Measurements from ENCODE around the gene NOCT.

The NOCT gene

GRCh38 chr4:139083607-139083955 is 68.0 kb downstream of the NOCT start (continued):
- TF ChIP-seq ZNF449 (tag by site-specific recombination; IDR thresholded peaks at IDR 0.05): no peak
- TF ChIP-seq ZNF777 (tag by site-specific recombination; IDR thresholded peaks at IDR 0.05; ENCODE audit: borderline replicate concordance): no peak
- peak; percentile 75 for TF ChIP-seq ZNF335 (tag by site-specific recombination; conservative IDR thresholded peaks at IDR 0.05)

GRCh38 chr4:139083956-139084803 is 68.6 kb downstream of the NOCT start:
- Histone ChIP-seq H3K4me3 (ENCODE audit: low read depth, low read length) (peak overlapping the region; percentile 85), H3K9me3 (ENCODE audit: control insufficient read depth, insufficient read depth, low read depth, low read length) (no peaks in the 10 kb centered on the region), H3K4me1 (ENCODE audit: control insufficient read depth, insufficient read depth, low read length) (no peaks in the 10 kb centered on the region; the same call in 1 of the 2 replicates), H3K27ac (ENCODE audit: extremely low read depth, low read depth, low read length) (peak overlapping the region; percentile 91), H3K36me3 (ENCODE audit: control insufficient read depth in 2 of 2, insufficient read depth in 1 of 2, low read length in 2 of 2) (no peaks in the 10 kb centered on the region)
- ChIA-PET POLR2A (interaction anchor here (0.7 kb wide), 1 partner anchor 93 kb away, joined by 3 read pairs; the partner anchor contains the start of gene ELF2), CTCF (interaction anchor here (0.7 kb wide), 1 partner anchor 151 kb away, joined by 4 read pairs; no protein-coding TSS in a partner anchor)
- TF ChIP-seq GLI4 (tag by site-specific recombination; IDR thresholded peaks at IDR 0.05) (0 out of 2 replicates have a peak, but pooled peaks have one; percentile 69), SP2 (tag by site-specific recombination; IDR thresholded peaks at IDR 0.05) (peak; percentile 72), ZNF544 (tag by site-specific recombination; IDR thresholded peaks at IDR 0.05) (no peak), KLF16 (tag by site-specific recombination; IDR thresholded peaks at IDR 0.05) (peak; percentile 60), ZNF10 (tag by site-specific recombination; IDR thresholded peaks at IDR 0.05) (0 out of 2 replicates have a peak, but pooled peaks have one; percentile 7), ZNF830 (tag by site-specific recombination; IDR thresholded peaks at IDR 0.05; ENCODE audit: low read depth) (no peak), MZF1 (tag by site-specific recombination; IDR thresholded peaks at IDR 0.05; ENCODE audit: borderline replicate concordance) (peak; percentile 18; the same call in 1 of the 2 replicates), ZBTB17 (tag by site-specific recombination; IDR thresholded peaks at IDR 0.05) (peak; percentile 83), ZFP3 (tag by site-specific recombination; IDR thresholded peaks at IDR 0.05; ENCODE audit: low read depth) (no peak), ZNF157 (tag by site-specific recombination; IDR thresholded peaks at IDR 0.05) (no peak), SP3 (tag by site-specific recombination; IDR thresholded peaks at IDR 0.05) (no peak), ZSCAN23 (tag by site-specific recombination; IDR thresholded peaks at IDR 0.05) (no peak), GLI2 (tag by site-specific recombination; IDR thresholded peaks at IDR 0.05; ENCODE audit: borderline replicate concordance, low read depth) (no peak), KLF10 (tag by site-specific recombination; IDR thresholded peaks at IDR 0.05) (peak; percentile 44; the same call in 1 of the 2 replicates), ZNF24 (tag by site-specific recombination; IDR thresholded peaks at IDR 0.05) (peak; percentile 52; the same call in 1 of the 2 replicates), SETDB1 (IDR thresholded peaks at IDR 0.05; ENCODE audit: insufficient read length, low read length) (no peak), ZNF776 (tag by site-specific recombination; IDR thresholded peaks at IDR 0.05; ENCODE audit: borderline replicate concordance) (no peak), GLIS1 (tag by site-specific recombination; IDR thresholded peaks at IDR 0.05) (peak; percentile 57), REPIN1 (tag by site-specific recombination; IDR thresholded peaks at IDR 0.05; ENCODE audit: low read depth) (no peak), ZIC2 (tag by site-specific recombination; IDR thresholded peaks at IDR 0.05) (peak; percentile 50), PBX3 (CRISPR knock-in tag; IDR thresholded peaks at IDR 0.05) (0 out of 2 replicates have a peak, but pooled peaks have one; percentile 28), ZFP37 (tag by site-specific recombination; IDR thresholded peaks at IDR 0.05) (peak; percentile 32; the same call in 1 of the 2 replicates), ZNF211 (tag by site-specific recombination; IDR thresholded peaks at IDR 0.05; ENCODE audit: low read depth) (no peak)
- TF ChIP-seq, protein P1, sequence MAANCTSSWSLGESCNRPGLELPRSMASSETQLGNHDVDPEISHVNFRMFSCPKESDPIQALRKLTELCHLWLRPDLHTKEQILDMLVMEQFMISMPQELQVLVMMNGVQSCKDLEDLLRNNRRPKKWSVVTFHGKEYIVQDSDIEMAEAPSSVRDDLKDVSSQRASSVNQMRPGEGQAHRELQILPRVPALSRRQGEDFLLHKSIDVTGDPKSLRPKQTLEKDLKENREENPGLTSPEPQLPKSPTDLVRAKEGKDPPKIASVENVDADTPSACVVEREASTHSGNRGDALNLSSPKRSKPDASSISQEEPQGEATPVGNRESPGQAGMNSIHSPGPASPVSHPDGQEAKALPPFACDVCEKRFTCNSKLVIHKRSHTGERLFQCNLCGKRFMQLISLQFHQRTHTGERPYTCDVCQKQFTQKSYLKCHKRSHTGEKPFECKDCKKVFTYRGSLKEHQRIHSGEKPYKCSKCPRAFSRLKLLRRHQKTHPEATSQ (tag by site-specific recombination; IDR thresholded peaks at IDR 0.05): 0 out of 2 replicates have a peak, but pooled peaks have one; percentile 55
- TF ChIP-seq, protein P2, sequence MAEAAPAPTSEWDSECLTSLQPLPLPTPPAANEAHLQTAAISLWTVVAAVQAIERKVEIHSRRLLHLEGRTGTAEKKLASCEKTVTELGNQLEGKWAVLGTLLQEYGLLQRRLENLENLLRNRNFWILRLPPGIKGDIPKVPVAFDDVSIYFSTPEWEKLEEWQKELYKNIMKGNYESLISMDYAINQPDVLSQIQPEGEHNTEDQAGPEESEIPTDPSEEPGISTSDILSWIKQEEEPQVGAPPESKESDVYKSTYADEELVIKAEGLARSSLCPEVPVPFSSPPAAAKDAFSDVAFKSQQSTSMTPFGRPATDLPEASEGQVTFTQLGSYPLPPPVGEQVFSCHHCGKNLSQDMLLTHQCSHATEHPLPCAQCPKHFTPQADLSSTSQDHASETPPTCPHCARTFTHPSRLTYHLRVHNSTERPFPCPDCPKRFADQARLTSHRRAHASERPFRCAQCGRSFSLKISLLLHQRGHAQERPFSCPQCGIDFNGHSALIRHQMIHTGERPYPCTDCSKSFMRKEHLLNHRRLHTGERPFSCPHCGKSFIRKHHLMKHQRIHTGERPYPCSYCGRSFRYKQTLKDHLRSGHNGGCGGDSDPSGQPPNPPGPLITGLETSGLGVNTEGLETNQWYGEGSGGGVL (tag by site-specific recombination; IDR thresholded peaks at IDR 0.05): peak; percentile 77
- TF ChIP-seq, protein P3, sequence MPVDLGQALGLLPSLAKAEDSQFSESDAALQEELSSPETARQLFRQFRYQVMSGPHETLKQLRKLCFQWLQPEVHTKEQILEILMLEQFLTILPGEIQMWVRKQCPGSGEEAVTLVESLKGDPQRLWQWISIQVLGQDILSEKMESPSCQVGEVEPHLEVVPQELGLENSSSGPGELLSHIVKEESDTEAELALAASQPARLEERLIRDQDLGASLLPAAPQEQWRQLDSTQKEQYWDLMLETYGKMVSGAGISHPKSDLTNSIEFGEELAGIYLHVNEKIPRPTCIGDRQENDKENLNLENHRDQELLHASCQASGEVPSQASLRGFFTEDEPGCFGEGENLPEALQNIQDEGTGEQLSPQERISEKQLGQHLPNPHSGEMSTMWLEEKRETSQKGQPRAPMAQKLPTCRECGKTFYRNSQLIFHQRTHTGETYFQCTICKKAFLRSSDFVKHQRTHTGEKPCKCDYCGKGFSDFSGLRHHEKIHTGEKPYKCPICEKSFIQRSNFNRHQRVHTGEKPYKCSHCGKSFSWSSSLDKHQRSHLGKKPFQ (tag by site-specific recombination; IDR thresholded peaks at IDR 0.05): peak; percentile 60
